HG03565 (cell line): ENCODE results near the gene YJEFN3.

Experiments
- ATAC-seq: cut with Tn5 transposase; IDR thresholded peaks from one replicate; pipeline ENCODE4 v1.9.1; 2021; ENCODE audit warnings: mild to moderate bottlenecking, moderate library complexity; ENCODE audit not compliant: unreplicated experiment

YJEFN3 gene

DNA sequence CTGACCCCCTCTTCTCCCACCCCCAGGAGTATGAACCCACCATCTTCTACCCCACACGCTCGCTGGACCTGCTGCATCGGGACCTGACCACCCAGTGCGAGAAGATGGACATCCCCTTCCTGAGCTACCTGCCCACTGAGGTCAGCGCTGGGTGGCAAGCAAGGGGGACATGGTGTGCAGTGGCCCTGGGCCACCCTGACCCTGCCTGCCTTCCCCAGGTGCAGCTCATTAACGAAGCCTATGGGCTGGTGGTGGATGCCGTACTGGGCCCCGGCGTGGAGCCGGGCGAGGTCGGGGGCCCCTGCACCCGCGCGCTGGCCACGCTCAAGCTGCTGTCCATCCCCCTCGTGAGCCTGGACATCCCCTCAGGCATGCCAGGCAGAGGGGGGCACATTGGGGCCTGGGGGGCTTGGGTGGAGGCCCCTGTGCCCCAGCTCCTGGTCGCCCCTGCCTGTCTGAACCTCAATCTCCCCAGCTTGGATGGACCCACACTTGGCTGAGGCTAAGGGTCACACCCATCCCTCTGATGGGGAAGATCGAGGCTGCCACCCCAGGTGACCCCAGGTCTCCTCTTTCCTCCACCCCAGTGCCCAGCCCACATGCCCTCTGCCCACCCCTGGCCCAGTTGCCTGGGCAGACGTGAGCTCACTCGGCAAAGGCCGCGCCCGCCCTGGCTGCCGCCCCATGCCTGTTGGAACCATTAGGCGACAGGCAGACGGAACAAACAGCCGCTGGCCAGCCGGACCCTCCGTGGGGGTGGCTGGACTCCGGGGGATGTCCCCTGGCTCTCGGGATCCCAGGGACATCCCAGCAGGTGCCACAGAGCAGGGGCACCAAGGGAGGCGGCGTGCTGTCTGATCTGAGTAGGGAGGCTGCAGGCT, 6.8 kb downstream of the YJEFN3 start:
- no peak for ATAC-seq

DNA sequence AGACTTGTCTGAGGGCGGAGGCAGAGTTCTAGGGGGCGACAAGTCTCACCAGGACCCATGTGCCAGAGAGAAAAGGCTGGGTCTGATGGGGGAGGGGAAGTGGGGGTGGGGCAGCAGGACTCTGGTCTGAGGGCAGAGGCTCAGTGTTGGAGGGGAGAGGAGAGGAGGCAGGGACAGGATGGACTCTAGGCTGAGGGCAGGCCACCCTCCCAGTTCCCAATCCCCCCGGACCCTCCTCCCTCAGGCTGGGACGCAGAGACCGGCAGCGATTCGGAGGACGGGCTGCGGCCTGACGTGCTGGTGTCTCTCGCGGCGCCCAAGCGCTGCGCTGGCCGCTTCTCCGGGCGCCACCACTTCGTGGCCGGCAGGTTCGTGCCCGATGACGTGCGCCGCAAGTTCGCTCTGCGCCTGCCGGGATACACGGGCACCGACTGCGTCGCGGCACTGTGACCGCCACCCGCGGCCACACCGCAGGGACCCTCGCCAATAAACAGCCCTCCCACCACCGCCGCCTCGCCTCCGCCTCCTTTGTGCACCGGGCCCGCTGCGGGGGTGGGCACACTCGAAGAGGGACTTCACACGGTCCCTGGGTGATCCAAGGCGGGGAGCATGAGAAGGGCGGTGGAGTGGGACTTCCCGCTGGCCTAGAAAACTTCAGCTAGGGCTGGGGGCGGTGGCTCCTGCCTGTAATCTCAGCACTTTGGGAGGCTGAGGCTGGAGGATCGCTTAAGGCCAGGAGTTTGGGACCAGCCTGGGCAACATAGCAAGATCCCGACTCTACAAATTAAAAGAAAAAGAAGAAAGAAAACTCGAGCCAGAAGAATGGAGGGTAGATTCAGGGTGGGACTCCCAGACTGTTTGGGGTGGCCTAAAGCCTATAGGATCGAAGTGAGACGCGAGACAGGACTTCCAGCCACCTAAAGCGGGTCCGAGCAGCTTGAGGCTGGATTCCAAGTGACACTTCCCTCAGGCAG, 8.7 kb downstream of the YJEFN3 start:
- no peak for ATAC-seq

DNA sequence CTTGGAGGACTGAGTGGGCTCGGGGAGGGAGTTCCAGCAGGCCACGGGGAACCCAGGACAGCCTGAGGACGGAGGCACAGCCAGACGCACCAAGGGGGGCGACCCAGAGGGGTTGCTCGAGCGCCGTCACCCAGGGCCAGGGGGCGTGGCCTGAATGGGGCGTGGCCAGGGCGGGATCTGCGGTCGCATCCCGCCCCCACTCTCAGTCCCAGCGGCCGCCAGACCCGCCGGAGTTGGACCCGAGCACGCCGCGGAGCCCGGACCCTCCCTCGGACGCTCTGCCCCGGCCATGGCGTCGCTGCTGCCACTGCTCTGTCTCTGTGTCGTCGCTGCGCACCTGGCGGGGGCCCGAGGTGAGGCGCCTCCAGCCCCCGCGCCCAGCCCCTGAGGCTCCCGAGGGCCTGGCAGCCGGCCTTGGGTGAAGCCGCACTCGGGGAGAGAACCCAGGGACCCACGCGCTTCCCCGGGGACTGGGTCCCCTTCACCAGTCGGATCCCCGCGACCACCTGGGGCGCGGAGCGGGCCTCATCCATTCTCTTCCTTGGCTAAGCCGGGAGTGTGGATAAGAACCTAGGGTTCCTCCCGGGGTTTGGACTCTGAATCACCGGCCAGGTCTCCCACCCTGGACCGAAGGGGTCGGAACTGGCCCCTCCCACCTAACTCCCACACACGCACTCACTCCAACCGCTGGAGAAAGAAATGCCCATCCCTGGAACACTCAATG, 9.5 kb downstream of the YJEFN3 start, which contains the start of gene CILP2:
CILP2 (plus strand) TSS at position 205 of the 724 bp plus-strand sequence; CDS start at position 290, 85 bp downstream.
- ATAC-seq: no peak

DNA sequence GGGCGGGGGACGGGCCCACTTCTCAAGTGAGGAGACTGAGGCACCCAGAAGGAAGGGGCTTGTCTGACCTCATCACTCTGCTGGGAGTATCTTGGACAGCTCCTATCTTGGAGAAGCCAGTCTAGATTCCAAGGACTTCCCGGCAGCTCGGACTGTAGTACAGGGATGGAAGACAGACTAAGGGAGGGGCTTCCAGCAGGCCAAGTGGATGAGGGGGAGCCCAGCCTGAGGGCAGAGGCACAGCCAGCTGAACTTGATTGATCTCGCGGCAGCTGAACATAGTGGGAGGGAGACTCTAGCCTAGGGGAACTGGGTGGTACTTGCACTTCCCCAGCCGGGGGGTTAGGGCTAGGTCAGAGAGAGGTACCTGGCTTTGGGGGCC, 10.1 kb downstream of the YJEFN3 start:
- ATAC-seq: no peak

DNA sequence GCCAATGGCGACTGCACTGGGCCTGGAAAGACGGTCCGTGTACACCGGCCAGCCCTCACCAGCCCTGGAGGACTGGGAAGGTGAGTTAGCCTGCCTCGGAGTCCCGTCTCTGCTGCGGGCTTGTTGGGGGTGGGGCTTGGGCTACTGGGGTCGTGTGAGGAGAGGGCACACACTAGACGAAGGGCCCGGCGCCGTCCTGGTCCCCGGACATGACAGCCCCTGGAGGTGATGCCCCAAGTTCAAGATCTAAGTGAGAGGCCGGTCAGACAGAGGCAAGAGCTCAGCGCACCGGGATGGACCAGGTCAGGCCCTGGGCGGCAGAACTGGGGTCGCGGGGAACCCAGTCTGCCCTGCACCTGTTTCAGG, 11.0 kb downstream of the YJEFN3 start:
- ATAC-seq: no peak

DNA sequence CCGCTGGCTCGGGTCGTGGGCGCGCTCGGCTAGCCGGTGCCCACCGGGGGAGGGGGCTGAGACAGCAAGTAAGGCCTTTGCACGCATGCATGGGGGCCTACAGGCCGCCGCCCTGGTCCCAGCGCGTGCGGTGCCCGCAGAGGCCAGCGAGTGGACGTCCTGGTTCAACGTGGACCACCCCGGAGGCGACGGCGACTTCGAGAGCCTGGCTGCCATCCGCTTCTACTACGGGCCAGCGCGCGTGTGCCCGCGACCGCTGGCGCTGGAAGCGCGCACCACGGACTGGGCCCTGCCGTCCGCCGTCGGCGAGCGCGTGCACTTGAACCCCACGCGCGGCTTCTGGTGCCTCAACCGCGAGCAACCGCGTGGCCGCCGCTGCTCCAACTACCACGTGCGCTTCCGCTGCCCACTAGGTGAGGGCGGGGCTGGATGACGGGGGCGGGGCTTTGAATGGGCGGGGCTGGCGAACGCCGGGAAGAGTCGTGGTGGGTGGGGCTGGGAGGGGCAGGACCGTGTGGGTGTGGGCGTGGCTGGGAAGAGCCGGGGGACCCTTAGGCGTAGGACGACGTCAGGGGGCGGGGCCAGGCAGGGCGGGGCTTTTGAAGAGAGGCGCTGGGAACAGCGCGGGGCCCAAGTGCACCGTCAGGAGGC, 11.5 kb downstream of the YJEFN3 start:
- ATAC-seq: no peak

DNA sequence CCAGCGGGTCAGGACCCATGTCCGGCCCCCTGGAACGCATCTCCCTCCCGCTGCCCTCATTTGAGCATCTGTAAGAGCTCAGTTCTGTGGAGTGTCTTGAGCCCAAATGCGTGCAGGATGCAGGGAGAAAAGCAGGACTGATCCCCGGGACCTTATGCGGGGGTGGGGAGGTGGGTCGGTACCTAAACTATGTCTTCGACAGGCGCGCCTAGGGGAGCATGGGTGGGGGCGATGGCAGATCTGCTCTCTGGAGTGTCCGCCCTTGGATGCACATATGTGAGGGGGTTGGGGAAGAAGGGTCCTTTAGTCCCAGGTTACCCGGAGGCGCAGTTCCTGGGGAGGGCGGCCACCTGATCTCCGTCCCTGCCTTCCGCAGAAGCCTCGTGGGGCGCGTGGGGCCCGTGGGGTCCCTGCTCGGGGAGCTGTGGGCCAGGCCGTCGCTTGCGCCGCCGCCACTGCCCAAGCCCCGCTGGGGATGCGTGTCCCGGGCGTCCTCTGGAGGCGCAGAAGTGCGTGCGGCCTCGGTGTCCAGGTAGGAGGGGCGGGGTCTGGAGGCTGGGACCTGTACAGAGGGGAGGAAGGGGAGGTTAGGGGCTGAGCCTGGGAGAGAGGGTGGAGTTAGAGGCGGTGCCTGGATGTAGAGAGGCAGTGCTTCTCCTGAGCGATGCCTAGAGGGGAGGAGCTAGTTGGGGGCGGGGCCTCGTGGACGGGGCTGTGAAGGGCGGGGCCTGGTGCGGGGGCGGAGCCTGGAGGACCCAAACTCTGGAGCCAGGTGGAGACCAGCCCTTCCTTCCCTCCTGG, 12.2 kb downstream of the YJEFN3 start:
- no peak for ATAC-seq

DNA sequence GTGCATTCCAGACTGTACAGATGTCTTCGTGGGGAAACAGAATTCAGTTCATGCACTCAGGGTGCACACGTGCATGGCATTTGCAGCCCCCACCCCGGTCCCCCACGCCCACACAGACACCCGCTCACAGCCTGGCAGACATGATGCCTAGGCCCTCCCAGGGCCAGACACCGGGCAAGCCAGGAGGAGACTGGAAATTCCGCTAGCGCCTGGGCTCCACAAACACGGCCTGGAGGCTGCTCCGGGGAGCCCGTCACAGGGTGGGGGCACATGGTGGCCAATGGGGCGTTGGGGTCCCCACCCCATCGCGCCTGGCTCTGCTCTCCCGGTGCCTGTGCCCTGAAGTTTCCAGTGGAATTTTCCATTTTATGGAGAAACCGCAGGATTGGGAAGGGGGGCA, 12.9 kb downstream of the YJEFN3 start:
- ATAC-seq: no peak

DNA sequence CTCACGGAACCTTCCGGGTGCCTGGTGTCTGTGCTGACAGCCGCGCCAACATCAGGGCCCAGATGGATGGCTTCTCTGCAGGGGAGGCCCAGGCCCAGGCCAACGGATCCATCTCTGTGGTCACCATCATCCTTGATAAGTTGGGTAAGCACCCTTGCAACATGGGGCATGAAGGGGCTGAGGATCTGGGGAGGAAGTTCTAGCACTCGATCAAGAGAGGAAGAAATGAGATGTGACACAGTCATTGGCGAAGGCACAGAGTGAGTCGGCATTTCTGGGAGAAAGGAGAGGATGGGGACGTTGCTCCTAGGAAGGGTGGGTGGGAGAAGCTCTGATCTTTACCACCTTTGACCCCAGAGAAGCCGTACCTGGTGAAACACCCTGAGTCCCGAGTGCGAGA, 13.8 kb downstream of the YJEFN3 start:
- ATAC-seq: no peak

DNA sequence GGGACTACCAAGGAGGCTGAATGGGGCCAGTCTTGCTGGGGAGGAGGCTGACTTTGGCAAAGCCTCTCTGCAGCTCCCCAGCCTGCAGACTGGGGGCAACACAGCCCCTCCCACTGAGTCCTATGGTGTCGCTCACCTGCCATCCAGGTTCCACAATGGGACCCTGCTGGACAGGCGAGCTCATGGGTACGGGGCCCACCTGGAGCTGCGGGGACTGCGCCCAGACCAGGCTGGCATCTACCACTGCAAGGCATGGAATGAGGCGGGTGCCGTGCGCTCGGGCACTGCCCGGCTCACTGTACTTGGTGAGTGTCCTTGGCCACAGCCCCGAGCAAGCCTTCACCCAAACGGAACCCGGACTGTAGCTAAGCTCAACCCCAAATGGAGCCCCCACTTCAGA, 14.4 kb downstream of the YJEFN3 start:
- ATAC-seq: no peak

DNA sequence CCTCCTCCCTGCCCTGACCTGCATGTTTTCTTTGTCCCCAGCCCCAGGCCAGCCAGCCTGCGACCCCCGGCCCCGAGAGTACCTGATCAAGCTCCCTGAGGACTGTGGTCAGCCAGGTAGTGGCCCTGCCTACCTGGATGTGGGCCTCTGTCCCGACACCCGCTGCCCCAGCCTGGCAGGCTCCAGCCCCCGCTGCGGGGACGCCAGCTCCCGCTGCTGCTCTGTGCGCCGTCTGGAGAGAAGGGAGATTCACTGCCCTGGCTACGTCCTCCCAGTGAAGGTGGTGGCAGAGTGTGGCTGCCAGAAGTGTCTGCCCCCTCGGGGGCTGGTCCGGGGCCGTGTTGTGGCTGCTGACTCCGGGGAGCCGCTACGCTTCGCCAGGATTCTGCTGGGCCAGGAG, 14.9 kb downstream of the YJEFN3 start:
- ATAC-seq: no peak

DNA sequence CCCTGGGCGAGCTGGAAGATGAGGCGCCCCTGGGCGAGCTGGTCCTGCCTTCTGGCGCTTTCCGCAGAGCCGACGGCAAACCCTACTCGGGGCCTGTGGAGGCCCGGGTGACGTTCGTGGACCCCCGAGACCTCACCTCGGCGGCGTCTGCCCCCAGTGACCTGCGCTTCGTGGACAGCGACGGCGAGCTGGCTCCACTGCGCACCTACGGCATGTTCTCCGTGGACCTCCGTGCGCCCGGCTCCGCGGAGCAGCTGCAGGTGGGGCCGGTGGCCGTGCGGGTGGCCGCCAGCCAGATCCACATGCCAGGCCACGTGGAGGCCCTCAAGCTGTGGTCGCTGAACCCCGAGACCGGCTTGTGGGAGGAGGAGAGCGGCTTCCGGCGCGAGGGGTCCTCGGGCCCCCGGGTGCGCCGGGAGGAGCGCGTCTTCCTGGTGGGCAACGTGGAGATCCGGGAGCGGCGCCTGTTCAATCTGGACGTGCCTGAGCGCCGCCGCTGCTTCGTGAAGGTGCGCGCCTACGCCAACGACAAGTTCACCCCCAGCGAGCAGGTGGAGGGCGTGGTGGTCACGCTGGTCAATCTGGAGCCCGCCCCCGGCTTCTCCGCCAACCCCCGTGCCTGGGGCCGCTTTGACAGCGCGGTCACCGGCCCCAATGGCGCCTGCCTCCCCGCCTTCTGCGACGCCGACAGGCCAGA, 15.7 kb downstream of the YJEFN3 start:
- no peak for ATAC-seq

DNA sequence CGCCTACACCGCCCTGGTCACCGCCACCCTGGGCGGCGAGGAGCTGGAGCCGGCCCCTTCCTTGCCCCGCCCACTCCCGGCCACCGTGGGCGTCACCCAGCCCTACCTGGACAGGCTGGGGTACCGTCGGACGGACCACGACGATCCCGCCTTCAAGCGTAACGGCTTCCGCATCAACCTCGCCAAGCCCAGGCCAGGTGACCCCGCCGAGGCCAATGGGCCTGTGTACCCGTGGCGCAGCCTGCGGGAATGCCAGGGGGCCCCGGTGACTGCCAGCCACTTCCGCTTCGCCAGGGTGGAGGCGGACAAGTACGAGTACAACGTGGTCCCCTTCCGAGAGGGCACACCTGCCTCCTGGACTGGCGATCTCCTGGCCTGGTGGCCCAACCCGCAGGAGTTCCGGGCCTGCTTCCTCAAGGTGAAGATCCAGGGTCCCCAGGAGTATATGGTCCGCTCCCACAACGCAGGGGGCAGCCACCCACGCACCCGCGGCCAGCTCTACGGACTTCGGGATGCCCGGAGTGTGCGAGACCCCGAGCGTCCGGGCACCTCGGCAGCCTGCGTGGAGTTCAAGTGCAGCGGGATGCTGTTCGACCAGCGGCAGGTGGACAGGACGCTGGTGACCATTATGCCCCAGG, 16.4 kb downstream of the YJEFN3 start:
- no peak for ATAC-seq

DNA sequence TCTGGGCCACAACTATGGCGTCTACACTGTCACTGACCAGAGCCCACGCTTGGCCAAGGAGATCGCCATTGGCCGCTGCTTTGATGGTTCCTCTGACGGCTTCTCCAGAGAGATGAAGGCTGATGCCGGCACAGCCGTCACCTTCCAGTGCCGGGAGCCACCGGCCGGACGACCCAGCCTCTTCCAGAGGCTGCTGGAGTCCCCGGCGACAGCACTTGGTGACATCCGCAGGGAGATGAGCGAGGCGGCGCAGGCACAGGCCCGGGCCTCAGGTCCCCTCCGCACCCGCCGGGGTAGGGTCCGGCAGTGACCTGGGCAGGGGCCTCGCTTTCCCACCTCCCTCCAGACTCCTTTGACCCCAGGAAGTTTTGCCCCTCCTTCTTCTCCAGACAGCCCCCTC, 17.0 kb downstream of the YJEFN3 start:
- no peak for ATAC-seq

DNA sequence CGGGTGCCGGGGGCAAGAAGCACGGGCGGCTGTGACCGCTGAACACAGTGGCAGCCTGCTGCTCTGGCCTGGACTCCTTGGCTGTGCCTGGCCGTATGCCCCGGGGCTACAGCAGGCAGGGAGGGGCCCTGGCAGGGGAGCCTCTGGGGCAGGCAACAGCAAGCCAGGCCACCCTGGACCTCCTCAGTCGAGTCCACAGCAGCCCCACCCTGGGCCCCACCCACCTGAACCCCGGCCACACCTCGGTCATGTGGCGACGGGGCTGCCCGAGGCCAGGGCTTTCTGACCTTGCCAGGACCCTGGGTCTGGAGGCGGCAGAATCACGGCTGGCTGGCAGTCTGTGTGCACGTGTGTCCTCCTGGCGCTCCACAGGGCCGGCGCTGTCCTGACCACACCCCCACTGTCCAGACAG, 18.0 kb downstream of the YJEFN3 start:
- ATAC-seq: no peak

DNA sequence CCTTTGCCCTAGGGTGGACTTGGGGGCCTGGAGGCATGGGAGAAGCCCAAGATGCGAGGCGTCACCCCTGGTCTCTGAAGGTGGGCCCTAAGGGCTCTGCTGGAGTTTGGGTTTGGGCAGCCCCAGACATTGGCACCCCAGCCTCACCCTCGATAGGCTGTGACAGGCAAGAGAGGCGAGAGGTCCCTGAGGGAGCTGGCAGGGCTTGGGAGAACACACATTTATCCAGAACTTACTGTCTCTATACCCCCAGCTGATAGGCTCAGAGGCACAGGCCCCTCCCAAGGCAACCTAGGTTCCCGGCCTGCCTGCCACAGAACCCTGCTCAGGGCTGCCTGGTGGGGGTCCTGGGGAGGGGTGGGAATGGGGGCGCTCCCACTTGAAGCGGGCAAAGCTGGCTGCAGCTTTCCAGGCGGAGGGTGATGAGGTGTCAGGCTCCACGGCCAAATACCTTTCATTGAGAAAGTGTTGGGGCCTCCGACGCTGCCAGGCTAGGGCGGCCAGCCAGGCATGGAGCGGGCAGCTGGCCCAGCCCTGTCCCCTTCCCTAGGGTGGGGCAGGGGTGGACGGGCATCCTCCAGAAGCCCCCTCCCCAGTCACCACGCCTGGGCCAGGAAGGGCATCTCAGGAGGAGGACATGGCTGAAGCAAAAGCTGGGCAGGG, 19.1 kb downstream of the YJEFN3 start:
- no peak for ATAC-seq

DNA sequence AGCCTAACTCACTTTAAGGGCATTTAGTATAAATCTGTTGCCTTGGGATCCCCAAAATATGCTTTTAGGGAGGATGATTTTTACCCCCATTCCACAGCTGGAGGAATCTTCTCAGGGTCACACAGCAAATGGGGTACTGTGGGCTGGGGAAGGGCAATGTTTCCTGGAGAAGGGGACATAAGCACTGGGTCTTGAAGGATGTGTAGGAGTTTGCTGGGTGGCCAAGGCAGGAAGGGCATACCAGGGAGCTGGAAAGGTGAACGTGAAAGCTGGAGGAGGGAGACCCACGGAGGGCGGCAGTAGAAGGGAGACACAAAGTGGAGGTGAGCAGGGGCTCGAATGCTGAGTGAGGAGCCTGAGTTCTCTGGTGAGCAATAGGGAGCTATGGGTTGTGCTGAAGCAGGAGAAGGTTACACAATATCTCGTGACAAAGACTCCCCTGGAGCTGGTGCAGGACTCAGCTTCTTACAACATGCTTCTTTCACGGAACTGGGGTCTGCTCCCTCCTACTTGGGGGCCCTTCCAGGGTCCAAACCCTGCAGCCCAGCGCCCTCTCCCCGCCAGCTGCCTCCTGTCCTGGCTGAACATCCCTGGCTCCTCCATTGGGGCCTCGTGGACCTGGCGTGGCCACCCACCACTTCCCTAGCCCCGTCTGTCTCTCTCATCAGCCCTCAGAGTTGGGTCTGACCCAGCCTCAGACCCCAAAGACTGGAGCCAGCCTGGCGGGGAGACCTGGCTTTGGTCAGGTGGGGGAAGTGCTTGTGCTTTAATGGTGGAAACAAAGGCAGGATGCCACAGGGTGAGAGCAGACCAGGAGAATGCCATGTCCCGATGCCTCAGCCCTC, 20.4 kb downstream of the YJEFN3 start:
- ATAC-seq: no peak
